Activated CD8-positive, alpha-beta memory T cell treated with anti-CD3 and anti-CD28 coated beads for 24 hours (primary cell): ENCODE measurements around the gene RUNX1.

Experiments used
- DNase-seq: peaks from one replicate; pipeline ENCODE4 v3.0.0-alpha.2; 2020

RUNX1 gene

GRCh38 chr21:35058058-35058457 lies 9.0 kb upstream of the RUNX1 start:
- no peak for DNase-seq

GRCh38 chr21:35057428-35057827 lies 8.3 kb upstream of the RUNX1 start:
- DNase-seq, result no peak

DNA sequence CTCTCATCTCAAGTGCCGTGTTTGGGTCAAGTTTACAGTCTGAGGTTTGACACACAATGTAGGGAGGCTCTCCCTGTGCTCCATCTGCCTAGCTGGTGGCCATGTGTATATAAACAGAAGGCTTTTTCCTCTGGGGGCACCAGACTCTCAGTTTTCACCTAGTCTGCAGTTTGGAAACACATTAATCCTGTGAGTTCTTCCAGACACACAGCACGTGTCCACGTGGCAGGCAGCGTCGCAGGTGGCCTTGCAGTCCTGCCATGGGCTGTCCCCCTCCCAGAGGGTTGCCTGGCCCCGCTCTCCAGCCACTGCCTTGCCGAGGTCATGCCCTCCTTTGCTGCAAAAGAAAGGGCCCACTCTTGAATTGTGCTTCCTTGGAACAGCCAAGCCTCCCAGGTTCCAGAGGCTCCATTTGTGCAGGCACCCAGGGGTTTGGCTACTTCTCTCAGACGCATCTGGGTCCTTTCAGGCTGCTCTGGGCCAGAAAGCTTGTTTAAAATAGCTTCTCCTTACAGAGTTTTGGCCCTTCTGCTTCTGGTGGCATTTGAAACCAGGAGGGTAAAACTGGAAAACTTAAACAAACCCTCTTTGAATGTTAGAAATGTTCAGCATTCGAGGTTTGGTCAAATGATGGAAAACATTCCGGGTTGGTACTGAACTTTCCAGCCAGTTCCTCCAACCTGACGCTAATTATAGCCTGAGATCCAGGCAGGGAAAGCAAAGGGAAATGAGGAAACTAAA lies 4.4 kb upstream of the RUNX1 start:
- DNase-seq, result no peak

- DNase-seq, result no peak
Measured at GRCh38 chr21:35052801-35053200, 3.7 kb upstream of the RUNX1 start.

GRCh38 chr21:35051287-35051818 lies 2.3 kb upstream of the RUNX1 start:
- DNase-seq, result peak; percentile 89

DNA sequence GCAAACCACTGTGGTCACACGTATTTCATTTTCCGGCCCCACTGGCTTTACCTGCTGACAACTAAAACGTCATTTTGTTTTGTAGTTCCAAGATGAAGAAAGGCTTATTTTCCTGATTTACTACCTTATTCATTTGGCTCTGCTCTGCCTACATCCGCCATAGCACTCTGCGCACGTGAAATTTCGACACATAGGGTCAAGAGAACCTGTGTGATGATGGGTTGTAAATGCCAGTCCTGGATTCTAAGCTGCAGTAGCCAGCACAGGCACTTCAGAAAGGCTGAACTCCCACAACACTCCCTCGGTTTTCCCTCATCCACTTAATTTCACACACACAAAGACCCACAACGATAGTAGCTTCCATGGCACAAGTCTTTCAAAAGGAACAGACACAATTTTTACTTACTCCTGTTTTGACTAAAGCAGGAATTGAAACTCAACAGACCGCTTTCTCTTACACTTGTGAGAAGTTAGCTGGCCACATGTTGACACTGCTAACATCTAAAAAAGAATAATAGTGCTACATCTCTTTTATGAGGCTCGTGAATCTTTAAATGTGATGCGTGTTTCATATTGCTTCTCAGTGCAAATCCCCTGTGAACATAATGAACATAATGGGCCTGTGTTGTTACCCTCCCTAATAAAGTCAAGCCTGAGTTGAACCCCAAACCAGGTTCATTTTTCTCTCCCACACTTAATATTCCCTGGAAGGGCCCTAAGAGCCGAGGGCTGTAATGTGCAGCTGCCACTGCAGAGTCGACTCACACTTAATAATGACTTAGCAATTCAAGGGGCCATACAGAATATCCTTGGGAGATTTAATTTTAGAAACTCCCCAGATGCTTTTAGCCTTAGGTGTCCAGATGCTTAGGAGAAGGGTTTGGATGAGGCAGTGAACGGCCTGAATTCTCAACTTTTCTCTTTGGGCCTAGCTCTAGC lies 1.5 kb upstream of the RUNX1 start:
- DNase-seq, result no peak

GRCh38 chr21:35048183-35048601 lies 910 bp downstream of the RUNX1 start:
- peak; percentile 80 for DNase-seq

GRCh38 chr21:35046880-35047229 lies 2.2 kb downstream of the RUNX1 start:
- DNase-seq, result no peak

DNA sequence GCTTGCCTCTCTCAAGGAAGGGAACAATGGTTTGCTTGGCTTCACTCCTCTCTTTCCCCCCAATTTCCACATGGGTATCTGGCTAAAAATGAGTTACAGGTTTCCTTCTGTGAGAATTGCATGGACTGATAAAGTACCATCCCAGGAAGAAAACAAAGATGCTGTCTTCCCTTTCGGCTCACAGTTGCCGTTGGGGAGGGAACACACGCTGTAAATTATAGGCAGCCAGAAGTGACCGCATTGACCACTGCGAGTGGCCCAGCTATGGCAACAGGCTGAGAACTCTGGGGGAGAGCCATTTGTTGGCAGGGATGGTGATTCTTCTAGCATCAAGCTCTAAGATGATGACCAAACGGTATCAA lies 2.9 kb downstream of the RUNX1 start:
- no peak for DNase-seq

GRCh38 chr21:35045542-35046262 lies 3.4 kb downstream of the RUNX1 start:
- DNase-seq, result peak; percentile 80

- DNase-seq, result peak; percentile 79
Measured at GRCh38 chr21:35044770-35045541, 4.1 kb downstream of the RUNX1 start.

- no peak for DNase-seq
Measured at GRCh38 chr21:35044128-35044527, 5.0 kb downstream of the RUNX1 start.

GRCh38 chr21:35043549-35043948 lies 5.6 kb downstream of the RUNX1 start:
- DNase-seq, result no peak

DNA sequence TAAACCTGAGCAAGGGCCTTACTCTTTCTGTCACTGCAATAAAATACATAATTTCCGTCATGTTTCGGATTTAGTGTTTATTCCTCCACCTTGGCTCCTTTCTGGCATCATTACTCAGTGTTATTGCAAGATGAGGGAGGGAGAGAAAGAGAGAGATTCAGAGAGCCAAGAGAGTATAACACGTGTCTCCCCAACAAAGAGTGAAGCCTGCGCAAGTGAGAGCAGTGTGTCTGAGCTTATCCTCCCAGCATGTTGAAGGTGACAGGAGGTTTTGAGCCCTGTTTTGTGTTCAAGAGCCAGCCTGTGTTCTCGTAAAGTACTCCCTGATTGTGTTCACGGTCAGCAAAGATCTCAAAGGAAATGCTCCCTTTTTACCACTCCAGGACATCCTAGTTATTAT lies 6.3 kb downstream of the RUNX1 start:
- no peak for DNase-seq

- DNase-seq, result no peak
Measured at GRCh38 chr21:35041881-35042280, 7.2 kb downstream of the RUNX1 start.

DNA sequence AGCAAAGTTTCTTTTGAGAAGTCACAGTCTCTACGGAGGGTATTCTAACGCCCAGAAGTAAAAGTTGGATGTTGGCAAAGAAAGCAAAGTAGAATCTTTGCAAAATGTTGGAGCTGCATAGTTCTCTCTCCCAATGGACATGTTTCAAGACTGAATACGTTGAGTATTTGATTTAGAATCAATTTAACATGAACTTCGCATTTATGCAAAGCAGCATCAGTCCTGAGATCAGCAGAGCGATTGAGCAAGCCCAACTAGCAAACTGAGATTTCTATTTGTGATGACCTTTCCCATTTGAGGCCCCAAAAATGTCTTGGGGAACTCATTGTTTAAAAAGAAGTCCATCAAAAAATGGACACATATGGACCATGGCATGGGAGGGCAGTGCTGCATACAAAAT lies 8.0 kb downstream of the RUNX1 start:
- DNase-seq, result no peak

- no peak for DNase-seq
Measured at GRCh38 chr21:35039595-35040289, 9.4 kb downstream of the RUNX1 start.

GRCh38 chr21:35038772-35039319 lies 10.3 kb downstream of the RUNX1 start:
- DNase-seq, result peak; percentile 54

DNA sequence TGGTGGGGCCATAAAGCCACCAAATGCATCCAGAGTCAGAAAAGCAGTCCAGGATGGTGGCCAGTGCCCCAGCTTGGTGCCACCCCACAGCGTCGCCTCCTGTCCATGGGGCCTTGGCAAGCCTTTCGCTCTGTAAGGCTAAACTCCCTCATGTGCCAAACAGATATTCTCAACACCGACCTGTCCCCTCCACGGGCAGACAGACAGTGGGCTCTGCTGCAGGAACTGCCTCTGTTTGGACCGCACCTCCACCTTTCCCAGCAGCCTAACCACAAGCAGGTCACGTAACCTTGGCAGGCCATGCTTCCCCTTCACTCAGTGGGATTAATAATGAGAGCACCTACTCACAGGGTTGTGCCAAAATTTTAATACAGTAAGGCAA lies 11.7 kb downstream of the RUNX1 start:
- DNase-seq, result peak; percentile 67

DNA sequence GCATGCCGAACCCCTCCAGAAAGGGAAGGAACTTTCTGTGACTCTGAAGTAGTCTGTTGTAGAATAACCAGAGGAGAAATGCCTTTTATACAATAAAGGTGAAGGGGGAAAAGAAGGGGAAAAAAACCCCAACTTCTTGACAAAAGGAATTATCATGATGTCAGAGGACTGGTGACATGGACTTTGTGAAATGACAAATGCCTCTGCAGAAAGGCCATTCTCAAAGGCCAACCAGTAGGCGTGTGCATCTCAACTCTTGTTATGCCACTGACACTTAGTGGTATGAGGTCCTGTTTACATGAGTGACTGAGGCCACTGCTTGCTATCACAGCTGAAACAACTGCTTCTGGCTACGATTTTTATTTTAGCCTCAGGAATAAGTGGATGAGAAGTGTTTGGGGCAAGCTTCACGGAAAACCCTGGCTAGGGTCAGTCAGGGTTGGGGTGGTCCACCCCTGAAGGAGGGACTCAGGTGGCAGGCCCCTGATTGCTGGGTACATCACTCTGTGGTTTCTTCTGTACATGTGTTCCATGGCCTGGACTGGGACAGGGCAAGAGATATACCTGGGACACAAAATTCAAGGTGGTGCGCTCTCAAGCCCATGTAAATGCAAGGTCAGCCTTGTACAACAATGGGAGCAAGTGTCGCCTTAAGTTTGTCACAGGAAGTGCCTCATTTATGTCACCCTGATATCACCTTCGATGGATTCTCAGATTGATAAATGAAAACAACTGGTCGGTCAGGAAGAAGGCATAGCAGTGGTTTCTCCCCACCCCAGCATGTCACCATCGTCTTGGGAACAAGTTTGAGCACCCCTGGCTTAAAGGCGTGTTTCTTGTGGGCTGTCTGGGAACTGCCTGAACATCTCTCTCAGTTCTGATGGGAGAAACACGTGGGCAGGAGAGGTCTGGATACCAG lies 12.4 kb downstream of the RUNX1 start:
- DNase-seq, result peak; percentile 65
